ENCODE data around the gene TNNT1.

TNNT1 gene

DNA sequence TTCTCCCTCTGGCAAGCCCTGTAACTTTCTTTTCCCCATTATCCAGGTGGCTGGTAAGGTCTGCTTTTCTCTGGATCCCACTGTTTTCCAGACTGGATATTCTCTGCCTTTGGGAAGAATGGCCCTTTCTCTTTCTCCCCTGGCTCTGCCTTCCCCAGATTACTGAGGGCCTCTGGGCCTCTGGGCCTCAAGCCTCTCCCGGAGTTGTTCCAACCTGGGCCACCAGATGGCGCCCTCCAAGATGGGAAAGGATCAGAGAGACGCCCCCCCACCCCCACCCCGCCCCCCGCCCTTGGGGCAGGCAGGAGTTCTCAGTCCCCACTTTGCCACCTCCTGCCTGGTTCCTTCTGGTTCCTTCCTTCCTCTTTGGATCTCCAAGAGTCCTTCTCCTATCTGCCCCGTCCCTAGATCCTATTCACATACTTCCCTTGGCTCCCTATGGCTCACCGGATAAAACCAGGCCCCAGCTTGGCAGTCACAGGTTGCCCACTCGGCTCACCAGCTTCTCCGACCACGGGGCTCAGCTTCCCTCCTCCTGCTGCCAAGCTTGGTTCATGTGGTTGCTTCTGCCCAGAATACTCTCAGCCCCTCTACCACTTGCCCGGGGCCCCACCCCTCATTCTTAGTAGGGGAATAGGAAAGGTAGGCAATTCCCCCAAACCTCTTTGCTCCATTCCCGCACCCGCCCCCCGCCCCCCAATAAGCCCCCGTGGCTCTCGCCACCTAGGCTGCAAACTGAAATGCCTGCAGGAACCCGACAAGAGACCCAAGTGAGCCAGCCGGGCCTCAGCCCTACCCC, 60.3 kb downstream of the TNNT1 start:
- DNase-seq (ENCODE audit: low spot score) = peak; percentile 86

DNA sequence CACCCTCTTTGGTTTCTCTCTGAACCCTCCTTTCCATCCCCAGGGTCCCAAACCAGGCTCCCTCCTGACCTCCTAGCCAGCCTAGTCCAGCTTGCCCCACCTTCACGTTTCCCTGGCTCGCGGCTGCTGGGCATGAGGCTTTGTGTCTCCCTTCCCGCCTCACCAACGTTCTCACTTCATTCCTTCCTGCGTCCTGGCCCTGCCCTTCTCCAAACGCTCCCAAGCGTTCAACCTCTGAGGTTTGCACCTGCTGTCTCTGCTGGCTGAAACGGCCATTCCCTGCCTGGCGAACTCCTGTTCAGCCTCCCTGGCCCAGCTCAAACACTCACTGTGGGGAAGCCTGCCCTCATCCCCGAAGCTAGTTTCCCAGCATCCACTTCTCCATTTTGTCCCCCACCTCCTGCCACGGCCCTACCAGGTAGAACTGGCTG, 61.0 kb downstream of the TNNT1 start:
- DNase-seq (ENCODE audit: low spot score) = no peak

DNA sequence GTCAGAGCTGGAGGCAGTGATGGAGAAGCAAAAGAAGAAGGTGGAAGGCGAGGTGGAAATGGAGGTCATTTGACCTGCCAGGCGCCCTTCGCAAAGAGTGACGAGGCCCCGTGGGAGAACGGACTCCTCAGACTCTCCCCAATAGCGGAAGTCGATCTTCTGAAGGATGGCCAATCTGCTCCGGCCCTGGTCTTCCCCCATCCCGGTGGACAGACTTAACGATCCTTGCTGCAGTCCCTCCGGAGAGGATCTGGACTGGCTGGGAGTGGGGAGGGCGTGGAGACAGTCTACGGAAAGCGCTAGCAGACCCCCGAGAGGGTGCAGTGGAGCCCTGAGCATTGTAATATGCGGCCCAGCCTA, 61.5 kb downstream of the TNNT1 start:
- DNase-seq (ENCODE audit: low spot score) = peak; percentile 63

DNA sequence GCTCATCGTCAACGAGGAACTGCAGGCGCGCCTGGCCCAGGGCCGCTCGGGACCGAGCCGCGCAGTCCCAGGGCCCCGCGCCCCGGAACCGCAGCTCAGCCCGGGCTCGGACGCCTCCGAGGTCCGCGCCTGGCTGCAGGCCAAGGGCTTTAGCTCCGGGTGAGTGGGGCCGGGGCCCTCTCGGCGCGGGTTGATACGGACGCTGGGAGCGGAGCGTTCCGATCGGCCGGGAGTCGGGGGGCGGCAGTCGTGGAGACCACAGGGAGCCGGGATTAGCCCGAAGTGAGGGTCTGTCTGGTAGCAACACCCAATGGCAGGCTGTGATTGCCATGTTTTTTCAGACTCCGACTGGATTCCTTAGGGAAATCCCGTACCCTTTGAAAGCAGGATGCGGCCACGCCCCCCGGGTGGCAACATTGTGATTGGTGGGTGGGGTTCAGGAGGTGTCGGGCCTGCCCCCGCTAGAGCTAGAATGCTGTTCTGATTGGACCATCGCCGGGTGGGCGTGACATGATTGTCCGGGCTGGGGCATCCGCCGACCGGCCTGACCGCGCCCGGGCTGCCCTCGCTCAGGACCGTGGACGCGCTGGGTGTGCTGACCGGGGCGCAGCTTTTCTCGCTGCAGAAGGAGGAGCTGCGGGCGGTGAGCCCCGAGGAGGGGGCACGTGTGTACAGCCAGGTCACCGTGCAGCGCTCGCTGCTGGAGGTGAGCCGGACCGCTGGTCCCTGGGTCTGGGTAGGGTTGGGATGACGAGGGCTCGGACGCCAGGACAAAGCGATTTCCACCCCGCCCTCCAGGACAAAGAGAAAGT, 62.1 kb downstream of the TNNT1 start:
- peak; percentile 100 for DNase-seq (ENCODE audit: low spot score)

DNA sequence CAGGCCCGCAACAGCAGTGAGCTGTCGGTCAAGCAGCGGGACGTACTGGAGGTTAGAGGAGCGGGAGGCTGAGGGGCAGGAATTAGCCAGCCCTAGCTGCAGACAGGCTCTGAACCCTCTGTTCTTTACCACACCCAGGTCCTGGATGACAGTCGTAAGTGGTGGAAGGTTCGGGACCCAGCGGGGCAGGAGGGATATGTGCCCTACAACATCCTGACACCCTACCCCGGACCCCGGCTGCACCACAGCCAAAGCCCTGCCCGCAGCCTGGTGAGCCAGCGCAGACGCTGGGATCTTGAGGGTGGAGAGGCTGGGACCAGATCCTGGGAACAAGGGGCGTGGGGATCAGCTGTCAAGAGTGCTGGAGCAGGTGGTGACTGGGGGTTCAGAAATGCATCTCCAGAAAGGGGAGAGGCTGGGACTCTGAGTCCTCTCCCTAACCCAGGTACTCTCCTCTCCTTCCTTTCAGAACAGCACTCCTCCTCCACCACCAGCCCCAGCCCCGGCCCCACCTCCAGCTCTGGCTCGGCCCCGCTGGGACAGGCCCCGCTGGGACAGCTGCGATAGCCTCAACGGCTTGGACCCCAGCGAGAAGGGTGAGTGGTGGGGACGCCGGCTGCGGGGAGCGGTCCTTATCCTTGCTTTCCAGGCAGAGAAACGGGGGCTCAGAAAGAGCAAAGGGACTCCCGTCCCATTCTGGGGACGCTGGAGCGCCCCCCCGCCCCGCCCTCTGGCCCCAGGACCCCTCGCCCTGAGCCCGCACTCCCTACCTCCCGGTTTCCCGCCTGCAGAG, 62.9 kb downstream of the TNNT1 start:
- DNase-seq (ENCODE audit: low spot score) = no peak

DNA sequence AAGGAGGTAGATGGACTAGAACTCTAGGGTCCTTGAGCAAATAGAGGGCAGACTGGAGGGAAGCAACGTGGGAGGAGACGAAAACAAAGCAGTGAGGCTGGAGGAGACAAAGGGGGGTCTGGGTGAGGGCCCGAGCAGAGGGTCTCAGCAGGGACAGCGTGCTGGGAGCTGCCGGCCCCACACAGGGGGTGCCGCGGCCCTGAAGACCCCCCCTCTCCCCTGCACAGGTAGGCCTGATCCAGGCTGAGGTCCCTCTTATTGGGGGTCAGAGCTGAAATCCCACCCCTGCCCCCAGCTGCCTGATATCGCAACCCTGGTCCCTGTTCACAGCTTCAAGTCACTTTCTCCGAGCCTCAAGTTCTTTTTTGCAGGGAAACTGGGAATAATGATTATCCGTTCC, 64.6 kb downstream of the TNNT1 start:
- no peak for DNase-seq (ENCODE audit: low spot score)

DNA sequence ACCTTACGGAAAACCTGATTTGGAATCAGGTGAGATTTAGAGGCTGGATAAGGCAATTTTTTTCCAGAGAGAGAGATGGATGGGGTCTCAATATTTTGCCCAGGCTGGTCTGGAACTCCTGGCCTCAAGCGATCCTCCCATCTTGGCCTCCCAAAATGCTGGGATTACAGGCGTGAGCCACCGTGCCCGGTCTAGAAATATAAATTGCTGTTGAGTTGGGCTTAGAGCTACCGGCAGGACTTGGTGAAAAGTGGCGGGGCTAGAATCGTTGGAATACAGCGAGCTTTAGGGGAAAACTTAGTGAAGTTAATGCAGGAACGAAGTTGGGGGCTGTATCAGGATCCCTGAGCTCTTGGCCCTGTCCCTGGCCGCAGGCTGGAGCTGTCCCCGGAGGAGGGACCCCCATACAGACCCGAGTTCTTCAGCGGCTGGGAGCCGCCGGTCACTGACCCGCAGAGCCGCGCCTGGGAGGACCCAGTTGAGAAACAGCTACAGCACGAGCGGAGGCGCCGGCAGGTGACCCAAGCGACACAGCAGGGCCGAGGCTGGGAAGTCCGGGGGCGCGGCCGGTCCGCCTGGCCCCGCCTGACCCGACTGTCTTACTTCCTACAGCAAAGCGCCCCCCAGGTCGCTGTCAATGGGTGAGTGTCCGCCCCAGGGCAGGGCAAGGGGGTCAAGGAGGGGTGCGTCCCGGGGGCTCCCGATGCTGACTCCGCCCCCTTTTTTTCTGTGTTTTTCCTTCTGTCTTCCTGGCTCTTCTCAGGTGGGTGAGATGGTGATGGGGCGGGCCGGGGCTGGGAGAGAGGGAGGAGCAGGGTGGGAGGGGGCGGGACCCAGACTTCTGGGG, 65.8 kb downstream of the TNNT1 start:
- DNase-seq (ENCODE audit: low spot score) = no peak

Measured in AG08396 (cell line).